Measurements from ENCODE around the gene MAP4K2.

DNA sequence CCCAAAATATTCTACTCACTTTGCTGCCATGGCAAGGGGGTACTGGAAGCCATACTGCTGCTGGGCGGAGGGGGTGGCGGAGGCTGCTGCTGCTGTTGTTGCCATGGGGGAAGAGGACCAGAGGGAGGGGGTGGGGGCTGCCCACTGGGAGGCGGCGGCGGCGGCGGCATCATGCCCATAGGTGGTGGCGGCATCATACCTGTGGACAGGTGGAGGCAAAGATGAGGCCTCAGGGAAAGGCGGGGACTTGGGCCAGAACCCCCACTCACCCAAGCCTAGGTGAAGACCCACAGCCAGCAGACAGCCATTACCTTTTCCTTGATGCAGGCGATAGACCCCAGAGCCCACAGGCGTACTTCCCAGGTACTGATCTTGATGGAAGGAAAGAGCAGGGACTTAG is 36.1 kb downstream of the MAP4K2 start:
- TF ChIP-seq, protein P1, sequence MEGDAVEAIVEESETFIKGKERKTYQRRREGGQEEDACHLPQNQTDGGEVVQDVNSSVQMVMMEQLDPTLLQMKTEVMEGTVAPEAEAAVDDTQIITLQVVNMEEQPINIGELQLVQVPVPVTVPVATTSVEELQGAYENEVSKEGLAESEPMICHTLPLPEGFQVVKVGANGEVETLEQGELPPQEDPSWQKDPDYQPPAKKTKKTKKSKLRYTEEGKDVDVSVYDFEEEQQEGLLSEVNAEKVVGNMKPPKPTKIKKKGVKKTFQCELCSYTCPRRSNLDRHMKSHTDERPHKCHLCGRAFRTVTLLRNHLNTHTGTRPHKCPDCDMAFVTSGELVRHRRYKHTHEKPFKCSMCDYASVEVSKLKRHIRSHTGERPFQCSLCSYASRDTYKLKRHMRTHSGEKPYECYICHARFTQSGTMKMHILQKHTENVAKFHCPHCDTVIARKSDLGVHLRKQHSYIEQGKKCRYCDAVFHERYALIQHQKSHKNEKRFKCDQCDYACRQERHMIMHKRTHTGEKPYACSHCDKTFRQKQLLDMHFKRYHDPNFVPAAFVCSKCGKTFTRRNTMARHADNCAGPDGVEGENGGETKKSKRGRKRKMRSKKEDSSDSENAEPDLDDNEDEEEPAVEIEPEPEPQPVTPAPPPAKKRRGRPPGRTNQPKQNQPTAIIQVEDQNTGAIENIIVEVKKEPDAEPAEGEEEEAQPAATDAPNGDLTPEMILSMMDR (conservative IDR thresholded peaks at IDR 0.05; ENCODE audit: low read depth, low read length): no peak
- TF ChIP-seq RAD21 (IDR thresholded peaks at IDR 0.05; ENCODE audit: low read length): no peak

Data from IMR-90 (cell line).